Vagina (tissue), 2 donors: ENCODE results near the gene CEP250. TPM values are rescaled to one million over a fixed set of nuclear protein-coding genes. Genes with fewer than 3 reads are reported as not detected.

ENCODE experiments used
- DNase-seq, 2 donors: peaks; one replicate each; pipeline ENCODE4 v3.0.0-alpha.2; 2017; ENCODE audit errors: extremely low spot score in 2 of 2
- H3K27ac ChIP-seq: fragments of 200-600 bp; sonication (generic); one replicate; pipeline ENCODE4 v1.5.1; 2019
- H3K27me3 ChIP-seq: fragments of 200-600 bp; sonication (generic); one replicate; pipeline ENCODE4 v1.5.1; 2019
- H3K36me3 ChIP-seq, 2 donors: fragments of 200-600 bp; sonication (generic); one replicate each; pipeline ENCODE4 v1.5.1; 2017 to 2019
- H3K4me1 ChIP-seq: fragments of 200-600 bp; sonication (generic); one replicate; pipeline ENCODE4 v1.5.1; 2019
- H3K4me3 ChIP-seq, 2 donors: fragments of 200-600 bp; sonication (generic); 1 replicate in 1 of 2; 2 replicates in 1 of 2; pipeline ENCODE4 v1.5.1; 2016 to 2019
- H3K9me3 ChIP-seq: fragments of 200-600 bp; sonication (generic); one replicate; pipeline ENCODE4 v1.5.1; 2019
- POLR2A ChIP-seq, 2 donors: fragments of 450-650 bp; IDR thresholded peaks; one replicate each; pipeline ENCODE4 v1.6.1; 2017; ENCODE audit warnings: antibody characterized with exemption in 2 of 2, mild to moderate bottlenecking in 2 of 2, moderate library complexity in 2 of 2
- POLR2AphosphoS5 ChIP-seq, 2 donors: sonication (generic); formaldehyde crosslinking; IDR thresholded peaks; one replicate each; pipeline ENCODE4 v1.9.0; 2017; ENCODE audit warnings: antibody characterized with exemption in 2 of 2, mild to moderate bottlenecking in 2 of 2, low read depth in 1 of 2; ENCODE audit not compliant: insufficient read depth in 1 of 2
- intact Hi-C: fragments of 100-400 bp; cut with DNase I; formaldehyde crosslinking; loops from one replicate; pipeline ENCODE4 v1.15.1; 2023
- total RNA-seq: library from RNA; depleted of rRNA; stranded (reverse); fragments of >200 nt; gene quantifications from one replicate; pipeline ENCODE4 v1.2.3, GENCODE V29; 2016
- TF ChIP-seq, protein P1 (sequence below), 3 experiments: fragments of 450-650 bp in 2 of 3; fragments of 200-600 bp in 1 of 3; sonication (generic) in 1 of 3; IDR thresholded peaks; one replicate each; pipeline ENCODE4 v1.5.1; 2017 to 2019; ENCODE audit warnings: antibody characterized with exemption in 3 of 3, mild to moderate bottlenecking in 2 of 3, moderate library complexity in 2 of 3

CEP250 gene
- total RNA-seq, 1 donor from 2014 or later: 10.1 TPM

DNA sequence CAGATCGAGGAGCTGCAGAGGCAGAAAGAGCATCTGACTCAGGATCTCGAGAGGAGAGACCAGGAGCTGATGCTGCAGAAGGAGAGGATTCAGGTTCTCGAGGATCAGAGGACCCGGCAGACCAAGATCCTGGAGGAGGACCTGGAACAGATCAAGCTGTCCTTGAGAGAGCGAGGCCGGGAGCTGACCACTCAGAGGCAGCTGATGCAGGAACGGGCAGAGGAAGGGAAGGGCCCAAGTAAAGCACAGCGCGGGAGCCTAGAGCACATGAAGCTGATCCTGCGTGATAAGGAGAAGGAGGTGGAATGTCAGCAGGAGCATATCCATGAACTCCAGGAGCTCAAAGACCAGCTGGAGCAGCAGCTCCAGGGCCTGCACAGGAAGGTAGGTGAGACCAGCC lies 47.9 kb downstream of the CEP250 start:
- Histone ChIP-seq H3K27ac (no peak overlapping the region), H3K36me3 (peaks cover 0 to 71% of the 10 kb centered on the region in 2 donors), H3K4me1 (no peaks in the 10 kb centered on the region), H3K9me3 (no peaks in the 10 kb centered on the region), H3K4me3 (no peak overlapping the region), H3K27me3 (no peaks in the 10 kb centered on the region)
- peak in 1 of 2 donors; percentile 71 for DNase-seq
- intact Hi-C loops: no loop called here
- no peak for TF ChIP-seq POLR2A (IDR thresholded peaks at IDR 0.05)
- TF ChIP-seq POLR2AphosphoS5 (IDR thresholded peaks at IDR 0.05; ENCODE audit: insufficient read depth in 1 of 2, low read depth in 1 of 2): no peak
- TF ChIP-seq, protein P1, sequence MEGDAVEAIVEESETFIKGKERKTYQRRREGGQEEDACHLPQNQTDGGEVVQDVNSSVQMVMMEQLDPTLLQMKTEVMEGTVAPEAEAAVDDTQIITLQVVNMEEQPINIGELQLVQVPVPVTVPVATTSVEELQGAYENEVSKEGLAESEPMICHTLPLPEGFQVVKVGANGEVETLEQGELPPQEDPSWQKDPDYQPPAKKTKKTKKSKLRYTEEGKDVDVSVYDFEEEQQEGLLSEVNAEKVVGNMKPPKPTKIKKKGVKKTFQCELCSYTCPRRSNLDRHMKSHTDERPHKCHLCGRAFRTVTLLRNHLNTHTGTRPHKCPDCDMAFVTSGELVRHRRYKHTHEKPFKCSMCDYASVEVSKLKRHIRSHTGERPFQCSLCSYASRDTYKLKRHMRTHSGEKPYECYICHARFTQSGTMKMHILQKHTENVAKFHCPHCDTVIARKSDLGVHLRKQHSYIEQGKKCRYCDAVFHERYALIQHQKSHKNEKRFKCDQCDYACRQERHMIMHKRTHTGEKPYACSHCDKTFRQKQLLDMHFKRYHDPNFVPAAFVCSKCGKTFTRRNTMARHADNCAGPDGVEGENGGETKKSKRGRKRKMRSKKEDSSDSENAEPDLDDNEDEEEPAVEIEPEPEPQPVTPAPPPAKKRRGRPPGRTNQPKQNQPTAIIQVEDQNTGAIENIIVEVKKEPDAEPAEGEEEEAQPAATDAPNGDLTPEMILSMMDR (IDR thresholded peaks at IDR 0.05): no peak

DNA sequence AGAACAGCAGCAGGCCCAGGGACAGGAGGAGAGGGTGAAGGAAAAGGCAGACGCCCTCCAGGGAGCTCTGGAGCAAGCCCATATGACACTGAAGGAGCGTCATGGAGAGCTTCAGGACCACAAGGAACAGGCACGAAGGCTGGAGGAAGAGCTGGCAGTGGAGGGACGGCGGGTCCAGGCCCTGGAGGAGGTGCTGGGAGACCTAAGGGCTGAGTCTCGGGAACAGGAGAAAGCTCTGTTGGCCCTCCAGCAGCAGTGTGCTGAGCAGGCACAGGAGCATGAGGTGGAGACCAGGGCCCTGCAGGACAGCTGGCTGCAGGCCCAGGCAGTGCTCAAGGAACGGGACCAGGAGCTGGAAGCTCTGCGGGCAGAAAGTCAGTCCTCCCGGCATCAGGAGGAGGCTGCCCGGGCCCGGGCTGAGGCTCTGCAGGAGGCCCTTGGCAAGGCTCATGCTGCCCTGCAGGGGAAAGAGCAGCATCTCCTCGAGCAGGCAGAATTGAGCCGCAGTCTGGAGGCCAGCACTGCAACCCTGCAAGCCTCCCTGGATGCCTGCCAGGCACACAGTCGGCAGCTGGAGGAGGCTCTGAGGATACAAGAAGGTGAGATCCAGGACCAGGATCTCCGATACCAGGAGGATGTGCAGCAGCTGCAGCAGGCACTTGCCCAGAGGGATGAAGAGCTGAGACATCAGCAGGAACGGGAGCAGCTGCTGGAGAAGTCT lies 48.6 kb downstream of the CEP250 start:
- H3K27ac ChIP-seq: no peak overlapping the region
- TF ChIP-seq POLR2A (IDR thresholded peaks at IDR 0.05) (no peak), POLR2AphosphoS5 (IDR thresholded peaks at IDR 0.05; ENCODE audit: insufficient read depth in 1 of 2, low read depth in 1 of 2) (no peak)
- TF ChIP-seq, protein P1 (IDR thresholded peaks at IDR 0.05): no peak

DNA sequence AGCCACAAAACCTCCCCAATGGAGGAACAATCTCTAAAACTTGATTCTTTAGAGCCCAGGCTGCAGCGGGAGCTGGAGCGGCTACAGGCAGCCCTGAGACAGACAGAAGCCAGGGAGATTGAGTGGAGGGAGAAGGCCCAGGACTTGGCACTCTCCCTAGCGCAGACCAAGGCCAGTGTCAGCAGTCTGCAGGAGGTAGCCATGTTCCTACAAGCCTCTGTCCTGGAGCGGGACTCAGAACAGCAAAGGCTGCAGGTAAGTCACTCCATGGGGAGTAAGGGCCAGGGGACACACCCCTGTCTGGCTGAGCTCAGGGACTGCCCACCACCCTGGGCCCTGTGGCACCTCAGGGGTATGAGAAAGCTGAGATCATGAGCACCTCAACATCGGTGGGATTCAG lies 49.4 kb downstream of the CEP250 start:
- Histone ChIP-seq H3K27ac (no peak overlapping the region), H3K4me1 (no peaks in the 10 kb centered on the region)
- TF ChIP-seq POLR2A (IDR thresholded peaks at IDR 0.05) (no peak), POLR2AphosphoS5 (IDR thresholded peaks at IDR 0.05; ENCODE audit: insufficient read depth in 1 of 2, low read depth in 1 of 2) (no peak)
- TF ChIP-seq, protein P1 (IDR thresholded peaks at IDR 0.05): no peak

More for the DNA sequence above, 48.6 kb downstream of the CEP250 start:
- no peak overlapping the region for H3K4me3 ChIP-seq
- H3K9me3 ChIP-seq: no peaks in the 10 kb centered on the region
- DNase-seq: peak in 1 of 2 donors; percentile 80
- intact Hi-C loops: no loop called here
- H3K4me1 ChIP-seq: no peaks in the 10 kb centered on the region
- H3K36me3 ChIP-seq: peaks cover 0 to 74% of the 10 kb centered on the region in 2 donors
- no peaks in the 10 kb centered on the region for H3K27me3 ChIP-seq

DNA sequence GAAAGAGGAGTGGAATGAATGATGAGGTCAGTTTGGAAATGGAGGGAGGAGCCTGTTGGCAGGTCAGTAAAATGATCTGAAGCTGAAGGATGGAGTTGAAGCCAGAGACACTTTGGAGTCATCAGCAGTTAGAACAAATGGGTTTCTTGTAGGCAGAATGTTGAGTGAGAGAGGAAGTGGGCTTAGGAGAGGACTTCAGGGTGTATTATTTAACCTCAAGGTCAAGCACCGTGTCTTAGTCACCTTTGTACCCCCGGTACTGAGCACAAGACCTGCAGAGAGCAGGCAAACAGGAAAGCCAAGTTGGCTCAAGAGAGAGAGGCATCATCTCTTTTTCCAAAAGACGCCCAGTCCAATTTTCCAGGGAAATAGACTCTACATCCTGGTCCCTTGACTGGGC lies 50.8 kb downstream of the CEP250 start:
- no peaks in the 10 kb centered on the region for H3K4me1 ChIP-seq
- intact Hi-C loops: no loop called here
- no peak overlapping the region for H3K4me3 ChIP-seq
- H3K9me3 ChIP-seq: no peaks in the 10 kb centered on the region
- no peak for DNase-seq
- H3K27me3 ChIP-seq: no peaks in the 10 kb centered on the region
- no peak overlapping the region for H3K27ac ChIP-seq
- peaks cover 0 to 73% of the 10 kb centered on the region in 2 donors for H3K36me3 ChIP-seq
- TF ChIP-seq POLR2A (IDR thresholded peaks at IDR 0.05): no peak
- TF ChIP-seq, protein P1 (IDR thresholded peaks at IDR 0.05): no peak
- no peak for TF ChIP-seq POLR2AphosphoS5 (IDR thresholded peaks at IDR 0.05; ENCODE audit: insufficient read depth in 1 of 2, low read depth in 1 of 2)

More for the DNA sequence above, 49.4 kb downstream of the CEP250 start:
- Histone ChIP-seq H3K4me3 (no peak overlapping the region), H3K9me3 (no peaks in the 10 kb centered on the region), H3K36me3 (peaks cover 0 to 74% of the 10 kb centered on the region in 2 donors), H3K27me3 (no peaks in the 10 kb centered on the region)
- intact Hi-C loops: no loop called here
- no peak for DNase-seq
